ENCODE measurements around the gene SEMA3C. TPM values are rescaled to one million over a fixed set of nuclear protein-coding genes. Genes with fewer than 3 reads are reported as not detected.

Gene SEMA3C
- total RNA-seq, 1 donor from 2014 or later, result 34.8 TPM

DNA sequence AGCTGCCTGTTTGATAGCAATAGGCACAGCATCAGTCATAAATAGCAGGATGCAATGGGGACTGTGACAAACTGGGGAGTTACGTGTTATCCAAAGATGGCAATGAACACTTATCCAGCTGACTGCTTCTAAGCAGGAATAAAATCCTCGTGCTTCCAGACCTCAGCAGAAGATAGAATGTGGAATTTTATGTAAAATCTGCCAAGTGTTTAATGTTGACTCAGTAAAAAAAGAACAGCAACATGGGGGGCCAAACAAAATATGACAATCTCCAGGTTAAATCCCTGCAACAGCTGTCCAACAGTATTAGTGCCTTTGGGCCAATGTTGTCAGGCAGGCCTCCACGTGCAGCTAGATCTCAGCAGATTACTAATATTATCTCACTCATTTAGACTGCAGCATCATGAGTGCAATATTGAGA is 127.3 kb downstream of the SEMA3C start:
- intact Hi-C loops (cut with DNase I), result no loop called here
- no peak for DNase-seq
- no peaks in the 10 kb centered on the region for H3K4me1 ChIP-seq
- no peaks in the 10 kb centered on the region for H3K27me3 ChIP-seq (ENCODE audit: low read depth)
- H3K36me3 ChIP-seq, result peaks cover 6% of the 10 kb centered on the region
- TF ChIP-seq, protein P1, sequence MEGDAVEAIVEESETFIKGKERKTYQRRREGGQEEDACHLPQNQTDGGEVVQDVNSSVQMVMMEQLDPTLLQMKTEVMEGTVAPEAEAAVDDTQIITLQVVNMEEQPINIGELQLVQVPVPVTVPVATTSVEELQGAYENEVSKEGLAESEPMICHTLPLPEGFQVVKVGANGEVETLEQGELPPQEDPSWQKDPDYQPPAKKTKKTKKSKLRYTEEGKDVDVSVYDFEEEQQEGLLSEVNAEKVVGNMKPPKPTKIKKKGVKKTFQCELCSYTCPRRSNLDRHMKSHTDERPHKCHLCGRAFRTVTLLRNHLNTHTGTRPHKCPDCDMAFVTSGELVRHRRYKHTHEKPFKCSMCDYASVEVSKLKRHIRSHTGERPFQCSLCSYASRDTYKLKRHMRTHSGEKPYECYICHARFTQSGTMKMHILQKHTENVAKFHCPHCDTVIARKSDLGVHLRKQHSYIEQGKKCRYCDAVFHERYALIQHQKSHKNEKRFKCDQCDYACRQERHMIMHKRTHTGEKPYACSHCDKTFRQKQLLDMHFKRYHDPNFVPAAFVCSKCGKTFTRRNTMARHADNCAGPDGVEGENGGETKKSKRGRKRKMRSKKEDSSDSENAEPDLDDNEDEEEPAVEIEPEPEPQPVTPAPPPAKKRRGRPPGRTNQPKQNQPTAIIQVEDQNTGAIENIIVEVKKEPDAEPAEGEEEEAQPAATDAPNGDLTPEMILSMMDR (IDR thresholded peaks at IDR 0.05), result no peak
- H3K27ac ChIP-seq, result no peak overlapping the region
- H3K9me3 ChIP-seq, result no peaks in the 10 kb centered on the region
- H3K4me3 ChIP-seq, result no peak overlapping the region
- no peak for ATAC-seq

DNA sequence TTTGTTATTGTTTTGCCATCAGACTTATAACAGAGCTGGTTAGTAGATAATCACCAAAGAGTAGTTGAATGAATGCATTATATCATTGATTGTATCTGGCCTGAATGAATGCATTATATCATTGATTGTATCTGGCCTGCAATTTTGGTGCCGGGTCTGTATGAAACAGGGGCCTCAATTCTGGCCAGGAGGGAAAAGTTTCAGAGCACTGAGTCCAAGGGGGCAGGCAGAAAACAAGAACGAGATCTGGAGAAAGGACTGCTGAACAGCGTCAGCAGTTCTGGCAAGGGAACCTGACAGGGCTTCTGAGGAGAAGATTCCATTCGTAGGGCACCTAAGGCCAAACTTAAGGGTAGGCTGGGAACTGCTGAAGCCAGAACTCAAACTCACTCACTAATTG is 128.0 kb downstream of the SEMA3C start:
- Histone ChIP-seq H3K9me3 (no peaks in the 10 kb centered on the region), H3K36me3 (peaks cover 6% of the 10 kb centered on the region), H3K4me3 (no peak overlapping the region), H3K4me1 (no peaks in the 10 kb centered on the region), H3K27ac (no peak overlapping the region), H3K27me3 (ENCODE audit: low read depth) (no peaks in the 10 kb centered on the region)
- DNase-seq (no peak), ATAC-seq (no peak)
- intact Hi-C loops (cut with DNase I), result no loop called here
- TF ChIP-seq, protein P1 (IDR thresholded peaks at IDR 0.05), result no peak

GRCh38 chr7:80787721-80788120 is 131.1 kb downstream of the SEMA3C start:
- no peaks in the 10 kb centered on the region for H3K4me1 ChIP-seq
- ATAC-seq, result no peak
- no peak for DNase-seq
- no peaks in the 10 kb centered on the region for H3K9me3 ChIP-seq
- TF ChIP-seq, protein P1 (IDR thresholded peaks at IDR 0.05), result no peak
- no peak overlapping the region for H3K4me3 ChIP-seq
- no peak overlapping the region for H3K27ac ChIP-seq
- no peaks in the 10 kb centered on the region for H3K36me3 ChIP-seq
- intact Hi-C loops (cut with DNase I), result no loop called here
- no peaks in the 10 kb centered on the region for H3K27me3 ChIP-seq (ENCODE audit: low read depth)

DNA sequence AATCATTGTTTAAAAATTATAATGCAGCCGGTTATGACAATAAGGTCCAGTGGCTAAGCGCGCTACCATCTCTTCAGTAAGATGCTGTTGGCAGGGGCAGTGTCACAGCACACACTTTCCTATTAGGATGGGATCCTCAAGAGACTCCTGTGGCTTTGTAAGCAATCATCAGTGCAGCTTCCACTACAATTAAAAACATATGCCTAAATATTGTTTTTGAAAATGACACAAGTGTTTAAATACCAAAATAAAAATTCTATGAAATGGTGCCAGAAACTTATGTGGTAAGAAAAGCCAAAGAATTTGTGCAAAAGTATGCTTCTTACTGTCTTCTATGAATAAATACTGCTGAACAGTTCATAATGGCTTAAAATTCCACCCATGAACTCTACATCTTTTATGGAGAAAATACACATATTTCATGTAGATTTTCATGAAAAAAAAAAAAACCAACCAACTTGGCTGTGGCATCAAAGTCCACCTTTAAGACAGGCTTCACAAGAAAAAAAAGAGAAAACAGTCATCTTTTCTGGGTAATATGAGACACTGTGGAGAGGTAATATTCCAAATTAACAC is 132.8 kb downstream of the SEMA3C start:
- TF ChIP-seq, protein P1 (IDR thresholded peaks at IDR 0.05), result no peak
- H3K27me3 ChIP-seq (ENCODE audit: low read depth), result no peaks in the 10 kb centered on the region
- DNase-seq (no peak), ATAC-seq (no peak)
- H3K4me1 ChIP-seq, result peaks cover 9% of the 10 kb centered on the region
- H3K27ac ChIP-seq, result no peak overlapping the region
- H3K4me3 ChIP-seq, result no peak overlapping the region
- H3K9me3 ChIP-seq, result no peaks in the 10 kb centered on the region
- intact Hi-C loops (cut with DNase I), result no loop called here
- H3K36me3 ChIP-seq, result no peaks in the 10 kb centered on the region

- TF ChIP-seq, protein P1 (IDR thresholded peaks at IDR 0.05), result no peak
These were observed 133.6 kb downstream of the SEMA3C start for GRCh38 chr7:80785276-80785675.

More at GRCh38 chr7:80785276-80785675, 133.6 kb downstream of the SEMA3C start:
- no peaks in the 10 kb centered on the region for H3K27me3 ChIP-seq (ENCODE audit: low read depth)
- H3K4me1 ChIP-seq, result peaks cover 16% of the 10 kb centered on the region
- H3K9me3 ChIP-seq, result no peaks in the 10 kb centered on the region
- no peak overlapping the region for H3K27ac ChIP-seq
- no peaks in the 10 kb centered on the region for H3K36me3 ChIP-seq
- no peak for DNase-seq
- no peak overlapping the region for H3K4me3 ChIP-seq
- ATAC-seq, result no peak
- intact Hi-C loops (cut with DNase I), result no loop called here

All from lower lobe of right lung (tissue), 2 donors.